IPS-NIHi7 (cell line): ENCODE results near the gene GNAO1.

Experiments used
- DNase-seq: peaks from one replicate; pipeline ENCODE4 v3.0.0; 2012; ENCODE audit warnings: mixed read lengths; ENCODE audit errors: extremely low spot score

Gene GNAO1

DNA sequence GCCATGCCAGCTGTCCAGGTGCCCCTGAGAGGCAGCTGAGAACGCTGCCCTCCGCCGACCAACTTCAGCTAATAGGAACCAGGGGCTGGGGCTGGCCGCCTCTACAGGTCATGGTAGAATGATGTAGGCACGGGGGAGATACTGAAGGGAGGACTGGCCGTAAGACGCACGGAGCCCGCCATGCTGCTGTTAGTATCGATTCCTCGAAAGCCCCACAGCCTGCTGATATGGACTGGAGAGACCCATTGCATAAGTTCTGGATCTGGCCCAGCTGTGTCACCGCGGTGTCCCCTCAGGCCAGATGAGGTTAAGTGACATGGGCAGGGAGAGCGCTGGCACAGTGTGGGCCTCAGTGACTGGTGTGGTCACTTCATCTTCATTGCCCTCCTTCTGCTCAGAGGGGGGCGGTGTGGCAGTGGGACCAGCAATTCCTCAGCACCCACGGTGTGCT, 158.4 kb downstream of the GNAO1 start:
- no peak for DNase-seq

DNA sequence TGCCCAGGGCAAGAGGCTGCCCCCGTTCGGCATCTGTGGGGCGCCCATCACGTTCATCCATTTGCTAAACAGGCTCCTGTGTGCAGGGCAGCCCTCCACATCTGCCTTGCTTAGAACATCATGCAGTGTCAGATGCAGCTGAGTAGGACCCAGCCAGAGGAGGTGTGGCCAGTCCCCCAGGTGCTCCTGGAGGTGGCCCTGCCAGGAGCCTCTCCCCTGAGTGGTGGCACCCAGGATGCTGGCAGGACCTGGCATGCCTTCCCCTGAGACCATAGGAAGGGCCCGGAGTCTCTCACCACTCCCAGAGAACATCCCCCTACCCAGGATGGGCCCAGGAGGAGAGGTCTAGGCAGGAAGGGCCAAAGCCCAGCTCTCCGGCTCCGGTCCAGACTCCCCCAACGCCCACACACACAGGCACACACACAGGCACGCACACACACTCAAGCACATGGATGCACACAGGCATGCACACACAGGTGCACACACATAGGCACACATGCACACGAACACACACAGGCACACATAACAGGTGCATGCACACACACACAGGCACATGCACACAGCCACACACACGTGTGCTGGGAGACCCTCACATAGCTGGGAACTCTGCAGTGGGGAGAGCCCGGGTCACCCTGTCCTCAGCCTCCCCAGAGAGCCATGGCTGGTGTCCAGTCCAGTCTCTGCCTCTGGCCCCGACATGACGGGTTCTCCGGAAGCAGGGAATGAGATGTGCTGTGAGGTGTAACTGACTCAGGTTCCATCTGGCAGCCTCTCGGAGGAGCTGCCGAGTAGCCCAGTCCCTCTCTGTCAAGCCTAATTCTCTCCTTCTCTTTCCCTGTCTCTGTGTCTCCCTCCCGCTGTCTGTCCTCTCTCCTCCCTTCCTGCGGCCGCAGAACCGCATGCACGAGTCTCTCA, 159.5 kb downstream of the GNAO1 start:
- no peak for DNase-seq

DNA sequence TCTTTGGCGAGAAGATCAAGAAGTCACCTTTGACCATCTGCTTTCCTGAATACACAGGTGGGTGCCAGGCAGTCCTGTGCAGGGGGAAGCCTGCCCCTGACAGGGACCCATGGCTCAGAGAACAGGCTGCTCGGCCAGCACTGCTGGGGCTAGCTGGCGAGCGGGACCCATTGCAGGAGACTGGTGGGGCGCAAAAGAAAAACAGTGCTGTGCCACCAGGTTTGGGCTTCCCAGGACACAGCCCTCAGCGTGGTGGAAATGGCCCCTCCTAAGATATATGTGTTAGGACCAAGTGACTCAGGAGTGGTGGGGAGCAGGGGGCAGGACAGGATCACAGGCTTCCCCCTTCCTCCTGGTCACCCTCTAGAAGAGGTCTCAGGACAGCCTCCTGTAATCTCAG, 160.2 kb downstream of the GNAO1 start:
- DNase-seq = no peak

DNA sequence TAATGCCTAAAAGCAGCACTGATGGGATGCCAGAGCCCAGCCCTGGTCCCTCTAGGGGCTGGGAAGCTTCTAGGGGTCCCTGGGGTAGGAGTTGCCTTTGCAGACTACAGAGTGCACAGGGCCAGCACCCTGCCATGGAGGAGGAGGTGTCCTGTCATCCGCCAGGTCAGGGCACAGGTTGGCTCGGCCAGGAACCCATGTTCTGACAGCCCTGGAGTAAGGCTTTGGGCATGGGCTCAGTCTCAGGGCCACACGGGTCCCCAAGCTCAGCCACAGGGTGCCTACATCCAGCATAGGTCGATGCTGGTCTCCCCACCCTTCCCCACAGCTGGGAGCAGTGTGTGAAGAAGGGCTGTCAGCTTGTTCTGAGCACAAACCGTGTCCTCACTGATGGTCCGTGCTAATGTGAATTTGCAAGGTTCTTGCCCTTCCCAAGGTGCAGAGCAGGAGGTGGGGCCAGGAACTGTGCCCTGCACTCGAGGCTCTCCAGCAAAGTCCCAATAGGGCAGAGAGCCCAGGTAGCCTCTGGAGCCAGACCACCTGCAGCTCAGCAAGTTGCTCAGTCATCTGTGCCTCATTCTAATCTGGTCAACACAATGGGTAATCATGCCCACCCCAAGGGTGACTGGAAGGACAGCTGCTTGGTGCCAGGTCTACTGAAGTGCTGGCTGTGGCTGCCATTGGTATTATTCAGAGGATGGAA, 161.2 kb downstream of the GNAO1 start:
- DNase-seq = no peak

DNA sequence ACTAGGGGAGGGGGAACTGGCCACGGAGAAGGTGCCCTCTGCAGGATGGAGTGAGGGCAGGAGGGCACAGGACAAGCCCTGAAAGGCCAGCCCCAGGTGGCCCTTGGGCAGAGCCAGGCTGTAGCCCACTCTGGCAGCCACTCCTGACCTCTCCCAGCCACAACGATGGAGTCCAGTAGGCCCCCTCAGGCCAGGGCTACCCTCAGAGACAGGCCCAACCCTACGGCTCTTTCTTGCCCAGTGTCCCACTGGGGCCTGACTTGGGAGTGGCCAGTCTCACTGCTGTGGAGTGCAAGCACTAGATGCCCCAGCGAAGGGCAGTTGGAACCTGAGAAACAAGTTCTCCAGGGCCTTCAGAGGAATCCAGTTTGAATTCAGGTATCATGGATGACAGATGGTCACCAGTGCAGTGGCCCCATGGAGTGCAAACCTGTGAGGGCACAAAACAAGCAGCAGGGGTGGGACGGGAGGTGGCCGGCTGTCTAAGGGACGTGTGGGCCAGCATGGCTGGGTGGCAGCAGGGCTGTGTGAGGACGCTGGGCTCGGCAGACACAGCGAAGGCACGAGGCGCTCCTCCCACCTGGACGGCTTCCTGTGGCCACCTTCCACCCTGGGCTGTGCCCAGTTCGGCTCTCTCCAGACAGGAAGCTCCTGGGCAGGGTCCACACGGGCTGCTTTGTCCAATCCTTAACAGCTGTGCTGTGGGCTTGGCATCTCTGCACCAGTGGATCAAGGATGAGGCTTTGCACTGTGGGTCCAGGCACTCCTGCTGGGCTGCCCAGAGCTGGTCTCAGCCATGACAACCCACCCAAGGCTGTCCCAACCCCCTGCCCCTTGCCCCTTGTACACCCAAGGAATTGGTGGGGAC, 162.0 kb downstream of the GNAO1 start:
- no peak for DNase-seq

DNA sequence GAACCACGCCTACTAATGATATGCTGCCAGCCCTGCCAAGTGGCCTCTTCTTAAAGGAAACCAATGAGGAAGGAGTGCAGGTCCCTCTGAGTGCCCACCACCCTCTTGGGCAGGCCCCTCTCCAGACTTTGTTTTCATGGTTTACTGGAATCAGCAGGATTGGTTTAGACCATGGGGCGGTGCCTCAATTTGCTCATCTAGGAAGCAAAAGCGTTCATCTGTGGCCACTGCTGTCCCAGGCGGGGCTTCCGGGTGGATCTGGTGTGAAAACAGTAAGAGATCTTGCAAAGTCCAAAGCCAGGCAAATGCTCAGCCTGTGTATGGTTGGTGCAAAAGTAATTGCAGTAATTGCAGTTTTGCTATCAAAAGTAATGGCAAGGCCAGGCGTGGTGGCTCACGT, 162.7 kb downstream of the GNAO1 start:
- no peak for DNase-seq

DNA sequence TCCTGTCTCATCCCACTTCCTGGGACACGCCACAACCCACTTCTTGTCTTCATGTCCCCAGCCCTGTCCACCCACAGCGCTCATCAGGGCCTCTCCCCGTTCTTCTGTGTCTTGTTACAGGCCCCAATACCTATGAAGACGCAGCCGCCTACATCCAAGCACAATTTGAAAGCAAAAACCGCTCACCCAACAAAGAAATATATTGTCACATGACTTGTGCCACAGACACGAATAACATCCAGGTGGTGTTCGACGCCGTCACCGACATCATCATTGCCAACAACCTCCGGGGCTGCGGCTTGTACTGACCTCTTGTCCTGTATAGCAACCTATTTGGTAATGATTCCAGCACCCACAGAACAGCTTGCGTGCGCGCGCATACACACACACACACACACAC, 163.5 kb downstream of the GNAO1 start:
- DNase-seq = no peak

DNA sequence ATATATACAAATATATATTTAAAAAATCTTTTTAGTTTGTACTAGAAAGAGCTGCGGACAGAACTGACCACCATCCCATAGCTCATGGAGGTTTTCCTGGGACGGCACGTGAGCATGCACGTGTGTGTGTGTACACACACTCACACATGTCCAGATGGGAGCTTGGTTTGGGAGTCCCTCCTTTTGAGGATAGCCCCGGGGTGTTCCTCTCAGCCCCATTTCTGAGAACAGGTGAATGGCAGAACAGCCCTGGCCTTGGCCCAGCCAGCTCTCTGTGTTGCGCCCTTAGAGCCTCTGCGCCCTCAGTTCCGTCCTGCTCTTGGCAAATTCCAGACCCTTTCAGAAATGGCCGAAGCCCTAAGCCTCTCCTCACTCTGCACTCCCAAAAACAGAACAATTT, 163.9 kb downstream of the GNAO1 start:
- DNase-seq = no peak

DNA sequence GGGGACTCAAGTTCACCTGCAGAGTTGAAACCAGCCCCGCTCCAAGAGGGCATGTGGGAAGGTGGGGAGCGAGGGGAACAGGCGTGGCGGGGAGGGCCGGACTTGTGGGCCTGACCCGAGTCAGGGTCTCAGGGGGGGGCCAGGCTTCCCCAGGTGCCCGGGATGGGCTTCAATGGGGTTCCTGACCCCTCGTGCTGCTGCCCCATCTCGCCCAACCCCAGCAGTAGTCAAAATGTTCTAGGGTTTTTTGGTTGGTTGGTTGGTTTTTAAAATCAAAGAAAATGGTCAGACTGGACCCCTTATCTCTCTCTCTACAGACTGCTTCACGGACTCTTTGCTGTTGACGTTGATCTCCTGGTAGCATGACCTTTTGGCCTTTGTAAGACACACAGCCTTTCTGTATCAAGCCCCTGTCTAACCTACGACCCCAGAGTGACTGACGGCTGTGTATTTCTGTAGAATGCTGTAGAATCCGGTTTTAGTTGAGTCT, 164.5 kb downstream of the GNAO1 start:
- DNase-seq = no peak

DNA sequence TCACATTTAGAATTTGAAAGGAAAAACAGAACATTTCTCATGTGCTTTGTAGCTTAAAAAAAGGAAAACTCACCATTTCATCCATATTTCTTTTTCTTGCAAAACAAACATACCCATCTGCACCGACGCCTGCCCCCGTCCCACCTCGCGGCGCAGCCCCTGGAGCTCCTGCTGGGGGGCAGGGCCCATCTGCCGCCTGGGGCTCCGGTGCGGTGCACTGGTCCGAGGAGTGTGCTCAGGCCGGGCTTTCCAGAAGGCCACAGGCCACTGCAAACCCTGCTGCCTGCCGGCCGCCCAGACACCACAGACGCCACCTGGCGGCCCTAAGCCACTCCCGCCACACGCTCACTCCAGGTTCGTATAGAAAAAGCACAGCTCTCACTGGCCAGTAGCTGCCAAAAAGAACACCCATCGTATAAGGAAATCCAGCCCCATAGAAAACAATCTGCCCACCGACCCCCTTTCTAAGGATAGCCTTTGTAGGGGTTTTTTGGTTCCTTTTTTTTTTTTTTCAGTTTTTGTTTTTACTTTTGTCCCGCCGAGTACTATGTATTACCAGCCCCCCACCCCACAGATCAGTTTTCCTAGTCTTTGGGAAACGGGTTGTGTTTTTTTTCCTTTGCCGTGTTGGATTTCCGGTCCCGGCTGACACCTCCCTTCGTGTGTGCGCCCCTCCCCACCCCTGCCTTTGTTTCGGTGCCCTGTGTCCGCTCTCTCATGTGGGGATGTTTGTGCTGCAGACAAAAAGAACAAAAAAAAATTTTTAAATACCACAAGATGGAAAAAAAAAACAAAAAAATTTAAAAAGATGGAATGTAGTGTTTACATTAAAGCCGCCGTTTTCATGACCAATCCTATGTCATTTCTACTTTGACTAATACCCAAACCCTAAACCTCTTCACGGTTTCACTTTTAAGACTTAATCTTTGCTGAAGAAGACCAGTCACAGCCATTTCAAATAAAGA, 165.3 kb downstream of the GNAO1 start:
- DNase-seq = peak; percentile 97

DNA sequence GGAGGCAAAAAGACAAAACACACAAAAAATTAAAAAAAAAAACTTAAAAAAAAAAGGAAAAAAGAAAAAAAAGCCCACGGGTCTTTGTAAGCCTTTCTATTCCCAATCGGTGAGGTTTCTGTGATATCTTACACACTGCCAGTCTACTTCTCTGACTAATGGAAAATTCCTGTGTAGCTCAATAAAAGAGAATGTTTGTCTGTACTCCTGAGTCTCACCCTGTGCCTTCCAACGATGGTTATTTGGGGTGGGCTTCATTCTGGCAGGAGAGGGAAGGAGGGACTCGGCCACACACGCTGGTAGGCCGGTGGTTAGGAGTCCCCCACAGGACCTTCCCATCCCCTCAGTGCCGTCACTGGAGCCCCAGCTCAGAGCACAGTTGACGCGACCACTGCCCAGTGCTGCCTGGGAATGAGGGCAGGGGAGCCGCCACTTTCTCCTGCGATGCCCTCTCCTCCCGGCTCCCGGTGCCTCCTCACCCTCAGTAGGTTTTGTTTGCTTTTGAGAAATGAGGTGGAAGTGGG, 166.0 kb downstream of the GNAO1 start:
- DNase-seq = no peak

DNA sequence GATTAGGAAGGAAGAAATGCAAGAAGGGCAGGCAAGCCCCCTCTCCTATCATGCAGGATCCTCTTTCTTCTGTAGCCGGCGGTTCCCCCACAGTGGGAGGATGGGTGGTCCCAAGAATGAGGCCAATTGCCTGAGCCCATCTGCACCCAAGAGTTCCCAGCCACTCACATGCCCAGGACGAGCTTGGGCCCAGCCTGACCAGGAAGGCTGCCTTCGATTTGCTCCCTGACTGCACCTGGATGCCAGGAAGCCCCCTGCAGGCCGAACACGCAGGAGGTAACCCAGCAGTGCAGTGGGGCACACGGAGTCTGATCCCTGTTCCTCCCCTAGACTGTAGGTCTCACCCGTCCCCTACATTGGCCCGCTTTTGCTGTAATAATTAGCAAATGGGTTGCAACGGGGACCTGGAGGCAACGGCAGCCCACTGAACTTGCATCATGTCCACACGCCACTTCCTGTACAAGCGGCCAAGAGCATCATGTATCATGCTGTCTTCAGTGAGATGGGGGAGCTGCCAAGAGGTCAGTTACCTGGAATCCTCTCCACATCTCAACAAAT, 166.6 kb downstream of the GNAO1 start:
- DNase-seq = peak; percentile 75

DNA sequence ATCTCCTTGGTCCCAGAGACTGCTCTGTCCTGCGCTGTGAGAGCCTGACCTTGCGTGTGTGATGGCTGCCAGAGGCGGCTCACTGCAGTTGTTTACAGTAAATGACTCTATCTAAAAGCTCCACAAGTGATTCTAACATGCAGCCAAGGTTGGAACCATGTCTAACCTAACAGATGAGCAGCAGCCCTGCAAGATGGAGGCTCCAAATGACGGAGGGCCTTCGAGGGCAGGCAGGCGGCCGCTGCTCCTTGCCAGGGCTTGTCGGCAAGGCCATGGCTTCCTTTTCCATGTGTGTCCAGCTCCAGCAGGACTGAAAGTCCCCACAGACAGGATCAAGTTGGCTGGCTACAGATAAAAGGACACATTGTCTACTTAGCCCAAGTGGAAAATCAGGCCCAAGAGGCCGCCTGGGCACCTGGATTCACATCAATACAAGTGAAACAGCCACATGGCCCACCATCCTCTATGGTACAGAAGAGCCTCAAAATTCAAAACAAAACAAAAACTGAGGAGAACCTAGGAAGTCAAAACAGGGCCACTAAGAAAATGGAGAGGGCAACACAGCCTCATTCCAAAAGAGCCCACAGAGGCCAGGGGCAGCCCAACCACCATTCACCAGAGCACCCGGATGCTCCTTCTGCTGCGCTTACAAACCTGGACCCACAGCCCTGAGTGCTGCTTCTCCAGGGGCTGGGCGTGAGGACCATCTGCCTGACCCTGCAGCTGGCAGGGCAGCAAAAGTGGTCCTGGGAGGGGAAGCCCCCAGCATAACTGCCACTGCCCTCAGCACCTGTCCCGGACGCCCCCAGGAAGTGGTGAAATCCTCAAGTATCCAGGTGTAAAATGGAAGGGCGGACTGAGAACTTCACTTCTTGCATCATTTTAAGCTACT, 169.1 kb downstream of the GNAO1 start:
- DNase-seq = no peak

DNA sequence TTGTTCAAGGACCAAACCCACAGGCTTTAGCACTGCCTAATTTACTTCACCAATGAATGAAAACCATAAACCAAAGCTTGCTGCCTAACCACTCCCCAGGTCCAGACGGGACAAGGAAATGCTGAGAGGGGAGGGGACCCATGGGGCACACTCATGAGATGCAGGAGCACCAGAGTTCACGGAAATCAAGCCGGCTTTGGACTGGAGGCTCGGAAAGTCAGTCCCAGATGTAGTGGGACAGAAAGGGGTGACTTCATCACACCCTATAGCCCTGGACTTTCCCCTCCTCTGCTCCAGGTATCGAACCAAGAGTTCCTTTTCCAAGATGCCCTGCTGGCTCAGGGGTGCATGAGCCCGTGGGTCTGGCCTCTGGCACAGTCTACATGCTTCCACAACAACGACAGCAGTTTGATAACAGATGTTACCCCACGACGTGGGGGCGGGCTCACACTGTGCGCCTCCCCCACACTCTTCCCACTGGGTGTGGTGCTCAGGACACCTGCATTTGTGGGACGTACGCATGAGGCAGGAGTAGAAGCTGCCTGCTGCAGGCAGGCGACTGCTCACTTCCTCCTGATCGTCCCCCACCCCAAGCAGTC, 170.9 kb downstream of the GNAO1 start:
- no peak for DNase-seq

DNA sequence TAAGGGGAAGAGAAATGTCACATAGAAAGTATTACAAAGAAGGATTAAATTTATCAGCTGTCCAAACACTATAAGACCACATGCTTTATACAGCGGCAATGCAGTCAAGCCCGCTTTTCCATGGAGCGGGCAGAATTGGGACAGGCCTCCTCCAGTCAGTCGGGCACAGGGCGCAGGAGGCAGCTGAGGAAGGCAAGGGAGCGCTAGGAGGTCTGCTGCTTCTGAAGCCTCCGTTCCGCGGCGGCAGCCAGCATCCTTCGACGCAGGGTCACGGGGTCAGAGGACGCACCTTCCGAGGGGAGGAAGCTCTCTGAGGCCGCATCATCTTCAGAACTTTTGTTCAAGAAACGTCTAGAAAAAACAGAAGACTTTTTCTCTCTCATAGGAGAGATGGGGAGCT, 171.4 kb downstream of the GNAO1 start:
- DNase-seq = no peak

DNA sequence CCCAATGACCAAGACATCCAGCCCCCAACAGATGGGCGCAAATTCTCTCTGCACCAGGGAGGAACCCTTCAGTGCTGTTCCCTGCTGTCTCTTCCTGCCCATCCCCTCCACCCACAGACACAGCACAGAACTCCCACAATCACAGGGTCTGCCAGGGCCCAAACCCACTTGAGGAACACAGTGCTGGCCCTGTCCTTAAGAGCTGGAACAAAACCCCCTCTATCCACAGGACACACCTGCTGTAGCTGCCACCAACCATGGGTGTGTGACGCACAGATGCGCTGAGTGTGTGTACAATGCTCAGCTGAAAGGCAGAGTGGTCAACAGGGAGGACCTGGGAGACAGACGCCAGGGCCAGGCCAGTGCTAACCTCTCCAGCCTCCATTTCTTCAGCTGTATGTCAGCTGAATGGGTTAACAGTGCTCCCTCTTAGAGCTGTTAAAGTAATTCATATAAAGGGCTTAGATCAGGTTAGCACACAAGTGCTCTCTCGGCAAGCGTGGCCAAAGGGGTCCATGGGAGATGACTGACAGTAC, 172.0 kb downstream of the GNAO1 start:
- no peak for DNase-seq

DNA sequence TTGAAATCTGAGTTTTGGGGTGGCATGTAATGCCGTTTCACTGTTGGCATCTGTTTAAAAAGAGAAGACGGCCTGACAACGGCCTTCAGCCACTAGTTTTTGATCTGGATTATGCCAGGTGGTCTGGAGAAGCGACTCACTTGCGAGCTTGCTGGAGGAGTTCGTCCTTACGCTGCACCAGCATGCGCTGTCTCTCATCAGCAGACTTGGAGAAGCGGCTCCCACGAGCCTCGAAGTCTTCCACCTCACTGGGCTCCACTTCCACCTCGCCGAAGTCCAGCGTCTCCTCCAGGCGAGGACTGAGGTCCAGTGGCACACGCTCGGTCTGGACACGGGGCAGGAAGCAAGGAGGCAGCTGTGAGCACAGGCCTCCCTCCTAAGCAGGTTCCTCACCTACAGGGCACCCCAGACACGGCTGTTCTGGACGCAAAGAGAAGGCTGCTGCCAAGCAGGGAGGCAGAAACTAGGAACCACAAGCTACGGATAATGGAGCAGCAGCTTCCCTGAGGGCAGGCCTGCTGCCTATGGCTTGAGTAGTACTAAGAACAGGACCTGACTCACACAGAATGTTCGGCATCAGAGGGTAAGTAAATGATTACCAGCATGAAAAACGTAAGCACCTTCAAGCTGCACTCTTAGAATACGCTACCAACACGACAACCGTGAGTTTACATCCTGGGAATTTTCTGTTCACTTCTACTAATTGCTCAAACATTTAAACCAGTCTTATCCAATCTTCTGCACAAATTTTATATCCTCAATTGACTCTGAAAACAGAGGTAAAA, 172.7 kb downstream of the GNAO1 start:
- peak; percentile 2 for DNase-seq

DNA sequence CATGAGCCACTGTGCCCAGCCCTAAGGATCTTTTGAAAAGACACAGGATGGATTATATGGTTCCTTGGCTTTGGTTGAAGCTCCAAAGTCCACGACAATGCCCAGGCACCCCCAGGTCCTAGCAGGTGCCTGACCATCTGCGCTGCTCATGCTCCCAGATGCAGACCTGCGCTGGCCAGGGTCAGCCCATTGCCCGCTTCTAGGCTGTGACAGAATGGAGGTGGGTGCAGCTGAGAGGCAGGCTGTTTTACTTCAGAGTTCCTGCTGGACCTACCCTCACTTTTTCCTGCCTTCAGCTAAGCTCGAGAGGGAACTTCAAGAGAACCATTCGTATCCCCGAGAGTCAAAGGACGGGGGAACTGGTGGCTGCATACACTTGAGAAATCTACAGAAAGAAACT, 173.6 kb downstream of the GNAO1 start:
- DNase-seq = peak; percentile 2
